CD4-positive, alpha-beta T cell treated with Interleukin-4 for 1 hour (primary cell): Measurements from ENCODE around the gene TSPAN18.

ENCODE experiments used
- DNase-seq, 2 donors: peaks; one replicate each; pipeline ENCODE4 v3.0.0-alpha.2; 2020 to 2022

TSPAN18 gene

DNA sequence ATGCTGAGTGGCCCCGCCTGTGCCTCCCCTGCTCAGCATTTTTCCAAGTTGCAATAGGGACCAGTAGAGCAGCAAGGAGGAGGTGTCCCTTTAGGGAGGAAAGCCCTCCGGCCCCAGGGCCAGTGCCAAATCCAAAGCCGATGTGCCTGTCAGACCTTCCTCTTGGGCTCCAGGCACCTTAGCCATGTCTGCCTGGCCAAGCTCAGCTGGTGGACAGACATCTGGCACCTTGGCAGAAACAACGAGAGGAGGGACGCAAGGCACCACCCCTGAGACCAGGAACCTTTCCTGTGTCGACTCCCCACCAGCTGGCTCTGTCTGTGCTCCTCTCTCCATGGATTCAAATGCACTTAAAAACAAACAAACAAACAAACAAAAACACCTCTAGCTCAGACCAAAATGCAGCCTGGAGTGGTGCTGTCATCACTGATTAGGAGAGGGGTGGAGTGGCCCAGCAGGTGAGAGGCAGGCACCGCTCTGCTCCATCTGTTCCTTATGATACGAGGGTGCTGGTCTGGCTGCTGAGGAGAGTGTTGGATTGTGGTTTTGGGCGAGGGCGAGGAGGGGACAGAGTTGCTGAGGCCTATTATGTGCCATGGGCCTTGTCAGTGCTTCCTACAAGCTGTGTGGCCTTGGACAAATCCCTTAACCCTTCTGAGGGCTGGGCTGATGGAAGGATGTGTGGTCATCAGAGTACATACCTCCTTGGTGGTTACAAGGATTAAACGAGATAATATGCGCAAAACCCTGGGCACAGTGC lies 177.7 kb downstream of the TSPAN18 start:
- no peak for DNase-seq

DNA sequence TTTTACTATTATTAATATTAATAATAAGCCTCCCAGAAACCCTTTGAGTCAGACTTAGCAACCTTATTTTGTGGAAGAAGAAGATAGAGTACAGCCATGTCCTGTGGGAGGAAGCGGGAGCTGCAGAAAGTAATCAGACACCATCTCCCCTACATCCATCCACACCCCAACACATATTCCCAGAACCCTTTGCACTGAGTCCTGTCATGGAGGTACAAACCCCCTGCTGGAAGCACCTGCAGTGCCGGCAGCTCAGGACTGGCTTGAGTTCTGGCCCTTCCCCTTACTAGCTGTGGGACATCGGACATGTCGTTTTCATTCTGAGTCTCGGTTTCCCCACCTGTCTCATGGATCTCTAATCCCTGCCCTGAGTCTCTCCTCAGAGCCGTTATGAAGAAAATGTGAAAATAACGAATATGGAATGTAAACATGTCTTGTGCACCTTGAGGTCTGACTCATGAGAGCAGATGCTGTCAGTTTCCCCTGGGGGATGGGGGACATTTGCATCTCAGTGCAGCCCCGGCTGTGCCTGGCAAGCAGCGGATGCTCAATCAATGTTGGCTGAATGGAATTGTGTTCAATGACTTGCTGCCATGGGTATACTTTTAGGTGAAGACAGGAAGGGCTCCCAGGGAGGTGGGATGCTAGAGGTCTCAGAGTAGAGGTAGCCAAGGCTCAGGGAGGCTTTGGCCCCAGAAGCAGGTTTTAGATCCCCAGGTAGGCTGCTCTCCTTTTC lies 178.5 kb downstream of the TSPAN18 start:
- DNase-seq: no peak

DNA sequence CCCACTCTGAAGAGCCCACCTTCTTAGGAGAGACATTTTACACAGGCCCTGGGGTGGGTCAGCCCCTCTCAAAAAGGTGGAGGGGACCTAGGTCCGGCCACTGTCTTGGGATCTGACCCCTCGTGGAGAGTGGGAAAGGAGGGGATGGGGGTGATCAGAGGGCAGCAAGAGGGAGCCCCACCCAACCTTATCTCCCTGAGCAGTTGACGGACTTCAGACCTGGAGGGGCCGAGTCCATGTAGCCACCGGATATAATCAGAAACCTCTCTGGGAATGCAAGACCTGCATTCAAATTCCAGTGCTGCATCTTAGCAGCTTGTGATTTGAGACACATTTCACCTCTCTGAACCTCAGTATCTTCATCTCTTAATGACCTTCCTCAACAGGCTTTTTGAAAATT lies 179.9 kb downstream of the TSPAN18 start:
- no peak for DNase-seq

DNA sequence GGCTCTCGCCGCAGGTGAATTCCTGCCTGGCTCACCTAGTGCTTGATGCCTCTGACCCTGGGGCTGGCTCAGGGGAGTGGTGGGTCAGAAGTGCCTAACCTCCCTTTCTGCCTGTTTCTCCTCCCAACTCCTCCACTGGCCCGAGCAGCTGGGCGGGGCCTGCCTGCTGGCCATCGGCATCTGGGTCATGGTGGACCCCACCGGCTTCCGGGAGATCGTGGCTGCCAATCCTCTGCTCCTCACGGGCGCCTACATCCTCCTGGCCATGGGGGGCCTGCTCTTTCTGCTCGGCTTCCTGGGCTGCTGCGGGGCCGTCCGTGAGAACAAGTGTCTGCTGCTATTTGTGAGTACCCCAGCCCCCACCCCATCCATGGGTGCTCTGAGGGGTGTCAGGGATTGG lies 182.8 kb downstream of the TSPAN18 start:
- DNase-seq: no peak

DNA sequence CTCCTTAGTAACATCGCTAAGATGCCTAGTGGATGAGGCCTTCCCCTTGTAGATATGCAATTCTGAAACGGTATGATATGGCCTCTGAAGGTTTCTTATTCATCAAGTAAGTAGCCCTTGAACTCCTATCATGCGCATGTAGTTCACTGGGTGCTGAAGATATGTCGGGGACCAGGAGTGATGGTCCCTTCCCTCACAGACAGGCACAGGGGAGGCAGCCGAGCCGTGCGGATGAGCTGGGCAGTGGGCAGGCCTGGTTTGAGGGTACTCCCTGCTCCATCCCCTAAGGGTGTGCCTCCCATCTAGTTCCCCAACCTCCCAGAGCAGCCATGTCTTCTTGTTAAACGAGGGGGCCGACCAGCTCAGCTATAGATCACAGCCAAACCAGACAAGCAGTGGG lies 183.8 kb downstream of the TSPAN18 start:
- no peak for DNase-seq

DNA sequence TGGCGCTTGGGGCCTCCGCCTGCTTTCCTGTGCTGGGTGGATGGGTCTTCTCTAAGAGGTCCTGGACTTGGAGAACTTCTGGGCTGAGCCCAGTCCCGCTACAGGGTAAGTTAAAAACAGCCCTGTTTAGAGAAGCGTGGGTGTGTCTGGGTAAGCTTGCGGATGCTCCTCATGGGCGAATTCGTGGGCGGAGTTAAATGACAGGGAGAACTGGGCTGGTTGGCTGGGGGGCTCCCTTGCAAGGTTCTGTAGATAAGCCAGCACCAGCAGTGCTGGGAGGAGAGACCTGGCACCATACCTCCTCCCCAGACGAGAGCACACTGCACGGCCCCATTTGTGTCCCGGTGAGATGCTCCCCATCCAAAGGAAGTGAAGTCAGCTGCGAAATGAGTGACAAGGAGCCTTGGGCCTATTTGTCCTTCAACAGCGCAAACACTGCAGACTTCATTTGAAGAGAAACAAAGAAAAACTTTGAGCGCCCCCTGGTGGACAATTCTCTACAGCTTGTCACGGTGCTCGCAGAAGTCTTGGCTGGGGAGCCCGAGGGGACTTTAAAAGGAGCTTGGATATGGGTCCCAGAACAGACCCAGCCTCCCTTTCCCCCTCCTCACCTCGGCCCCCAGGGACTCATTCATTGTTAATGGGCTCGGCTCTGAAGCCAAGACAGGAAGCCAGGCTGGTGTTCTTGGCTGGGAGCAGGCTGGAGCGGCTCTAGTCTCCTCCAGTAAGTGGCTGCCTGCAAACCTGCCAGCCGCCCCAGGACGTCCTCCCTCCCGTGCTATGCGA lies 184.5 kb downstream of the TSPAN18 start:
- peak; percentile 73 to 80 for DNase-seq

DNA sequence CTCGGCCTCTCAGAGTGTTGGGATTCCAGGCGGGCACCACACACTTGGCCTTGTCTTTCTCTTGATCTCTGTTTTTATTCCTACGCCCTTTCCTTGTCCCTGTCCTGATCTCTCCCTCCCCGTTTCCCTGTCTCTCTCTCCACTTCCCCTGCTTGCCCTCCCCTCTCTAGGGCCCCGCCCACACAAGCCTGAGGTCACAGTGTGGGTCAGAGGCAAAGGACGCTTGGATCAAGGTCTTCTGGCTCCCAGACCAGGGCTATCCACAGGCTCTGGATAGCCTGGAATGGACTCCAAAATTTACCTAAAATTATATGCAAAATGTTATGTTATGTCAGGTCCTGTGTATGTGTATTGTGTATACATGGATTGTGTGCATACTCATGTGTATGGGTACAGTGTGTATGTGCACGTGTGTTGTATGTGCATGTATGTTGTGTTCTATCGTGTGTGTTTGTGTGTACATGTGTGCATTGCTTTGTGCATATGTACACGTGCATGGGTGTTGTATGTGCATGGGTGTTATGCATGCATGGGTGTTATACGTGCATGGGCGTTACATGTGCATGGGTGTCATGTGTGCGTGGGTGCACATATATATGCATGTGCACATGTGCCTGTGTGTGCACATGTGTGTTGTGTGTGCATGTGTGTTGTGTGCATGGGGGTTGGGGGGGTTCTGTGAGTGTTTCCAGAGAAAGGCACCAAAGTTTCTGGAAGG lies 185.7 kb downstream of the TSPAN18 start:
- no peak for DNase-seq

DNA sequence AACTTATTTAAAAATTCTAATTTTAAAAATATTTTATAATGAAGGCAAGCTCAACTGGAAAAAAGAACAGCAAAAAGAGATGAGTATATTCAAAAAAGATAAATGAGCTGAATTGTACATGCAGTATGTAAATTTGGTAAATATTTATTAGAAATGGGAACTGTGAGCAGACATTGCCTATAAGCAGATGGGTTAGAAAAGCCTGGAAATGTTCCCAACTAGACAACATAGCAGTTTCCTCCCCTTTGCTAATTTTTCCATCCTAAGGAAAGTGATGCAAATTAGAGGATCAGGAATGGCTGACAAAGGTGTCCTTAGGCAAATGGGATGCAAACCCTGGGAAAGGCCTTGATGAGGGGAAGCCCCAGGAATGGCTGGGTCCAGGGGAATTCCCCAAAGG lies 186.7 kb downstream of the TSPAN18 start:
- DNase-seq: no peak

DNA sequence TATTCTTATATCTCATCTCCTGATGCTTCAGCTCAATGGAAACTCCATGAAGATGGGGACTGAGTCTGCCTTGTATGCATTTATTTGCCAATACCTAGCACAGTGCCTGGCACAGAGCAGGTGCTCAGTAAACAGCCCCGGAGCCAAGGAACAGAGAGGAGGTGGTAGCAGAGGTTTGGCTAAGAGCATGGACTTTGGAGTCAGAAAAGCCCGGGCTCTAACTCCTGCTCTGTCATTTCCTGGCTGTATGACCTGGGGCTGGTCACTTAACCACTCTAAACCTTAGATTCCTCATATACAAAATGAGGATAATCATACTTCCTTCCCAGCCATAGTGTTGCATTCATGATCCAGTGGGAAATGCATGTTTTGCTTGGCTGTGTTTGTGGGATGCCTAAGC lies 187.3 kb downstream of the TSPAN18 start:
- DNase-seq: no peak

DNA sequence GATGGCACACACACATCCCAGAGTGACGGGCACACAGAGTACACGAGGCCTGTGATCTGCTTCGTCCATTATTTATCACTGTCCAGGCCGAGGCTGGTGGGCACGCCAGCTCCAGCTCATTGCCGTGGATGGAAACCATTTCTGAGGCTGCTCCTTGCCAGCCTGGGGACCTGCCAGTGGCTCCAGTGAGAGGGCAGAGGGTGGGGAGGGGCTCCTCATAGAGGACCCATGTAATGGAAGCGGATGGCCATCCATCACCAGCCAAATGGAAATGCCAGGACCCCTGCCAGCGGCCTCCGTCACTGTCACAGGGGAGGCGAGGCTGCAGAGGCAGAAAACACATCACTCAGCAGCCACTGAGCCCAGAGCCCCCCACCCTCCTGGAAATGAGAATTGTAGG lies 188.2 kb downstream of the TSPAN18 start:
- DNase-seq: no peak

DNA sequence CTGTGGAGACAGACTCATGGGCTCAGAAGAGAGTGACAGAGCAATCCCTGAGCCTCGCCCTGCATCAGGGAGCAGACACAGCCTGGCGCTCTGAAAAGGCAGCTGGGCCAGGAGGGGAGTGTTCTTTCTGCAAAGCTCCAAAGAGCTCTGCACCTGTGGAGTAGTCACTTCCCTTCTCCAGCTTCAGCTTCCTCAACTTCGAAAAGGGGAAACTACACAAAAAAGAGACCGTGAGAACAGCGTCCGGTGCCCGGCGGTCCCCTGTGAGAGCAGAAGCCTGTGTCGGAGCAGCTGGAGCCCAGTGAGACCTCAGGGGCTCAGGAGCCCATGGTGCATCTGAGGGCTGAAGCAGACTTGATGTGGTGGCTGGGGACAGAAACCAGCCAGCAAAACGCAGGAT lies 188.9 kb downstream of the TSPAN18 start:
- DNase-seq: peak in 1 of 2 donors; percentile 36

DNA sequence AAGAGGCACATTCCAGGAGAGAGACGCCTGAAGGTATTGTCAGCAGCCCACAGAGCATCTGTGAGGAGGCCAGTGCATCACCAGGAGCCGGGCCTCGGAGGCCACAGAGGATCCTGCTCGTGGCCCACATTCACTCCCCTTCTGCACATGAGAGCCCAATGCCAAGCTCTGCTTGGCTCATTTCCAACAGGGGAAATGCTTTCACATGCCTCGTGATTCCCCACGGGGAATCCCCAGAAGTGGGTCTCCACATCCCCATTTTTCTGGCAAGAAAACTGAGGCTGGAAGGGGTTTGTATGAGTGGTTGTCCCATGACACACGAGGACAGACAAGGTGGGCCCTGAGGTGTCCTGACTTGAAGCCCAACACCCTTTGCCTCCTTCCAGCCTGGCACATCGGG lies 189.6 kb downstream of the TSPAN18 start:
- no peak for DNase-seq

DNA sequence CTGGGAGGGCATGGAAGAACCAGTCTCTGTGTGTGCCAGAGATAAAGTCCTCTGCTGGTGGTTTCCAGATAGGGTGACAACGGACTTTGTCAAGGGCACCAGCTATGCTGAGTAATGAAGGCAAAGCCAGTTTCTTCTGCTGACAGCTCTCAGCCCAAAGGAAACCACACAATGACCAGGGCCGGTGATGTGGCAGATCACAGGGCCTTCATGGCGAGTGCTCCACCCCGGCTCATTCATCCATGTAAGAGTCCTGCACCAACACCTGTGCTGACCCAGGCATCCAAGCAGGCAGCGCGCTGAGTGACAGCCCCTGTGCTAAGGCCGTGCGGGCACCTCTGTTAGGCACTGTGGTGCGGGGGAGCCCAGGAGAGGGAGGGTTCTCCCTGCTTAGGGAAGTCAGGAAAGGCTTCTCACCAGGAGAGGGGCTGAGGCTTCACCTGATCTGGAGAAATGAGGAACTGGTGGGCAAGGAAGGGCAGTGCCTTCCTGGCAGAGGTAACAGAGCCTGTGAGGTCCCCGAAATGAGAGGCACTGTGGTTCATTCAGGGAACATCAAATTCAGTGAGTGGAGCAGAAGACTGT lies 190.1 kb downstream of the TSPAN18 start:
- no peak for DNase-seq

DNA sequence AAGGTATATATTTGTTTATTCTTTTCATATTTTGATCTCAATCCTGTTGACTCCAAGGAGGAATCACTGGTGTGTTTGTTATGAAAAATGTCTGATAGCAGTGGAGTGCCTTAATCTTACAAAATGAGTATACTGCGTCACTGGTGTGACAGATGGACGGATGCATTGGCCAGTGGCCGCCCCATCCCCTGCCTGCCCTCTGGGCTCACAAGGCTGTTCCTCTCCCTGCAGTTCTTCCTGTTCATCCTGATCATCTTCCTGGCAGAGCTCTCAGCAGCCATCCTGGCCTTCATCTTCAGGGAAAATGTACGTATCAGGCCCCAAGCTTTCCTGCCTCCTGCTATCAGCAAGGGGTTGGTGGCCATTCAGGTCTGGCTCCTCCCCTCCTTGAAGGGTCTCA lies 191.0 kb downstream of the TSPAN18 start:
- DNase-seq: no peak

DNA sequence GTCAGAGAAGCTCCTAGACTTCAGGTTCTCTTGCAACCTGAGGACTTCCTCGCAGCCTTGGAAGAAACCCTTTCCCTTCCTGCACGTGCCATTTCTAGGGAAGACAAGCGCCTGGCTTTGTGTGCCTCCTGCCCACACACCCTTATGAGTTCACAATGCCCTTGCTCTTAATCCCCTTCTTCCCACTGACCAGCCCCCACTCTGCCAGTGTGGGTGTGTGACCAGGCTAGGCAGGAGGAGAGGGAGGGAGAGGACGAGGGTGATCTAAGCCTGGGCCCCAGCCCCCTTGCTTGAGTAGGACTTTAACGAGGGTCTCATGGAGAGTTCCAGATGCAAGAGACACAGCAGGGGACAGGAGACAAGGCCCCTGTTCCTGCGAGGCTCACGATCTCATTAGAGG lies 193.7 kb downstream of the TSPAN18 start:
- DNase-seq: no peak

DNA sequence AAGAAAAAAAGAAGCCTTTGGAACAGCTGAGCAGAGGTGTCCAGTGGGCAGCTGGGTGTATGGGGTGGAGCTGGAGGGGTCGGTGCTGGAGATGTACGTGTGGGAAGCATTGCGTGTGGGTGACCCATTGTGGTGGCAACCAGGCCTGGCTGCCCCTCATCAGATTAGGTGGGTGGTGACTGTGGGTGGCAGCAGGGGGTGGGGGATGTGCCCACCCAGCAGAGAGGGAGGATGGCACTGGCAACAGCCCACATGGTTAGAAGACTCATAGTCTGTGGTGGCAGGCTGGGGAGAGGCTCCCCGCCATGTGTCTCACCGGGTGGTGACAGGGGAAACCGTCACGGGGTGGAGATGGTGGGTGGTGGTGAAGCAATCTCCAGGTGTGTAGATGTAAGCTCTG lies 196.4 kb downstream of the TSPAN18 start:
- DNase-seq: no peak

DNA sequence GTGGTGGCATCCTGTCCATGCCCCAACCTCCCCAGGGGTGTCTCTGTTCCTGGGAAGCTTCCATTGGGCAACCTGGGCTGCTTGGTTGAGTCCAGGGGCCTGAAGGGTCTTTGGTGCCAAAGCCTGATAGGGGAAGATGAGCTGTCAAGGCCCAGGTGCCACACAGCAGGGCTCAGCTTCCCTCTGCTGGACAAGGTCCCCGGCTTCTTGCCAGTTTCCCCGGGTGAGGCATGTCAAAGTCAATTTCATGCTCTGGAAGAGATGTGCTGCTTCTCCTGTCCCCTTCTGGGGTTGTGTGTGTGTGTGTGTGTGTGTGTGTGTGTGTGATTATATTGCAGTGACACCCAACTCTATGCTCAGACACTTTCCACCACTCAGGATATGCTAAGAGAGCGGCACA lies 197.0 kb downstream of the TSPAN18 start:
- DNase-seq: no peak

DNA sequence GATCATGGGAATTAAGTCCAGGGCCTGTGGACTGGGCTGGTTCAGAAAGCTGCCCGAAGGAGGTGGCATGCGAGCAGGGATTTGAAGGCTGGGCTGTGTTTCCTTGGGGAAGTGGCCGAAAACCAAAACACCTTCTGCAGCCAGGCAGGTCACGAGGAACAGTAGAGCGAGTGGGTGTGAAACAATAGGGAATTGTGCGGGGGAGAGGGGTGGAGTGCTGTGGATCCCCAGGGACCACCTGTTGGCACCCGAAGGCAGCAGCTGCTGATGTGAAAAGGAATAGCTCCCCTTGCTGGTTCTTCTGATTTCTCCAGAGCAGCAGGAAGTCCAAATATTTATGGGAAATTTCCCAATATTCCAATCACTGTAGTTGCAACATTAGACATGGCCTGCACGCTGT lies 199.3 kb downstream of the TSPAN18 start:
- DNase-seq: no peak

DNA sequence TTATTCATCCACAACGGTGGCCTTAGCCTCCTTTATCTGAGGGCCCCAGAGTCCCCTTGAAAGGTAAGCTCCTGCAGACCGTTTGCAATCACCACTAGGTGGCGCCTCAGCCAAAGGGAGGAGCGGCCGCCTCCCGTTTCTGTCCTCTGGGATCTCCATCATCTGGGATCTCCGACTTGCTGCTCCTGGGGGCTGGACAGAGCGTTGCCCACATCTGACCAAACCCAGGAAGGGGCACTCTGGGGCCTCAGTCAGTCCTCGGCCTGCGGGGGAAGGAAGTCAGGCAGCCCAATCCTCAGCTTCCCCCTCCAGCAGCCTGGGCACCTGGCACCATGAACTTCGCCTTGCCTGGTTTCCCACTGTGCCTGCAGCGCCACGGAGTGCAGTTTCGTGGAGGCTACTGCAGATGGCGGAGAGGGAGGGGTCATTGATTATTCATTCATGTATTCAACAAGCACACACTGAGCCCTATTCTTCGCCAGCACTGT lies 200.5 kb downstream of the TSPAN18 start:
- peak; percentile 47 to 54 for DNase-seq

DNA sequence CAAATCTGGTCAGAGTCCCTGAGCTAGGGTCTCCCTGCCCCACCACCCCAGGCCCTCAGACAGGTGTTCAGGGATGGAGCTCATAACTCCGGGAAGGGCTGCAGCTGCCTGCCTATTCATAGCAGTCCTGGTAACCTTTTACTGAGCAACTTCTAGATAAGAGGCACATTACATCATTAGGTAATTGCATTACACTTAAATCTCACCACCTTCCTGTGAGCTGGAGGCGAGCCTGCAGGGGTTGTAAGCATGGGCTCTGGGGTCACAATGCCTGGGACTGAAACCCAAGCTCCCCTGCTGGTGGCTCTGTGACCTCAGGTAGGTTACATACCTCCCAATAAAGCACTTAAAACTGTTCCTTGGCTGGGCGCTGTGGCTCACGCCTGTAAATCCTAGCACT lies 201.4 kb downstream of the TSPAN18 start:
- DNase-seq: no peak

DNA sequence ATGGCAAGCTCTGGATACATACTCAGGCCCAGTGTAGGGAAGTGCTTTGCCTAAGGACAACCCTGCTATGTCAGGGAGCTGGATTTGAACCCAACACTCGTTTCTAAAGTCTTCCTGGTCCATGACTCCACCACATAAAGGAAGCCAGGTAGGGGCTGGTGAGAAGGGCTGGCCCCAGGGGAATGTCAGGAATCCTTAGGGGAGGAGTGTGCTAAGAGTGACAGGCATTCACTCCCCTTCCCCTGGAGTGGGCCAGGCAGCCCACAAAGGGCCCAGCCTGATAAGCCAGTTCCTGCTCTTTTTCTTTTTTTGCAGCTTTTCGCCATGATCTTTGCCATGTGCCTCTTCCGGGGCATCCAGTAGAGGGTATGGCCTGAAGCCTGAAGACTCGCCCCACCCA lies 202.1 kb downstream of the TSPAN18 start:
- no peak for DNase-seq

DNA sequence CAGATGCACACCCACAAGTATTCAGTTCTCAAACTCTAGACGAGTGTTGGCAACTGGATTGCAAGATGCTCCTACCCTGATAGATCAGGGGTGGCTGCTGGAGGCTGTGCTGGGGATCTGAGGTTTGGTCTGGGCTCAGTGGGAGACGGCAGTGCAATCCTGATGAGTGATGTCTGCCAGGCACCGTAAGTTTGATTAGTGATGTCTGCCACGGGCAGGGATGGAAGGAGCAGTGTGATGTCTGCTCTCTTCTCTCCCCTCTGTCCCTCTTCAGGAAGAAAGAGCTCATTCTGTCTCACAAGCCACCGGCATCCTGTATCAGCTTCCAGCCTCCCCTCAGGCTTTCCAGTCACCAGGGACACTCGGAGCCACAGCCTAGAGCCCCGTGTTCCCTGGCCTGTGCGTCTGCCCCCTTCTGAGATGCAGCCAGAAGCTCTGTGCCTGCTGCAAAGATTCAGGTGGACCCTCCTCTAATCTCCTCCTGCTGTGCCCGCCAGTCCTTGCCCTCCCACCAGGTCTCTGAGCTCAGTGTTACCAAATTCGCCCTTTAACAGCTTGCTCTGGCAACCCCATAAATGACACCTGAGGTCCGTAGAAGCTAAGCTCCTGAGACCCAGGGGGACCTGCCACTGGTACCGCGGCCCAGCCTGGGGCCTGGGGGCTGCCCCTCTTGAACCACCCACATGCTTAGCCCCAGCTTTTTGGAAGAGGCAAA lies 204.0 kb downstream of the TSPAN18 start:
- DNase-seq: no peak
